Testis (tissue), 2 donors: ENCODE results near the gene SYNRG.

Experiments used
- CTCF ChIP-seq, 3 experiments: fragments of 450-650 bp in 2 of 3; fragments of 200-600 bp in 1 of 3; sonication (generic) in 1 of 3; IDR thresholded peaks; one replicate each; pipeline ENCODE4 v1.5.1; 2016 to 2019; ENCODE audit warnings: antibody characterized with exemption in 3 of 3, mild to moderate bottlenecking in 2 of 3, moderate library complexity in 1 of 3
- POLR2A ChIP-seq: fragments of 450-650 bp; IDR thresholded peaks from one replicate; pipeline ENCODE4 v1.6.1; 2017; ENCODE audit warnings: antibody characterized with exemption, mild to moderate bottlenecking, moderate library complexity

- TF ChIP-seq CTCF (IDR thresholded peaks at IDR 0.05): no peak
- no peak for TF ChIP-seq POLR2A
Measured at GRCh38 chr17:37521821-37522220, 87.4 kb downstream of the SYNRG start.
